ENCODE results near the gene ZACN. TPM values are rescaled to one million over a fixed set of nuclear protein-coding genes. Genes with fewer than 3 reads are reported as not detected.
"Not testable (repeated sequence)": the region's sequence is repeated elsewhere in the genome, so short reads cannot be mapped to it uniquely, and the experiment has no call there.

ZACN gene
- total RNA-seq, 1 donor from 2014 or later: not detected

DNA sequence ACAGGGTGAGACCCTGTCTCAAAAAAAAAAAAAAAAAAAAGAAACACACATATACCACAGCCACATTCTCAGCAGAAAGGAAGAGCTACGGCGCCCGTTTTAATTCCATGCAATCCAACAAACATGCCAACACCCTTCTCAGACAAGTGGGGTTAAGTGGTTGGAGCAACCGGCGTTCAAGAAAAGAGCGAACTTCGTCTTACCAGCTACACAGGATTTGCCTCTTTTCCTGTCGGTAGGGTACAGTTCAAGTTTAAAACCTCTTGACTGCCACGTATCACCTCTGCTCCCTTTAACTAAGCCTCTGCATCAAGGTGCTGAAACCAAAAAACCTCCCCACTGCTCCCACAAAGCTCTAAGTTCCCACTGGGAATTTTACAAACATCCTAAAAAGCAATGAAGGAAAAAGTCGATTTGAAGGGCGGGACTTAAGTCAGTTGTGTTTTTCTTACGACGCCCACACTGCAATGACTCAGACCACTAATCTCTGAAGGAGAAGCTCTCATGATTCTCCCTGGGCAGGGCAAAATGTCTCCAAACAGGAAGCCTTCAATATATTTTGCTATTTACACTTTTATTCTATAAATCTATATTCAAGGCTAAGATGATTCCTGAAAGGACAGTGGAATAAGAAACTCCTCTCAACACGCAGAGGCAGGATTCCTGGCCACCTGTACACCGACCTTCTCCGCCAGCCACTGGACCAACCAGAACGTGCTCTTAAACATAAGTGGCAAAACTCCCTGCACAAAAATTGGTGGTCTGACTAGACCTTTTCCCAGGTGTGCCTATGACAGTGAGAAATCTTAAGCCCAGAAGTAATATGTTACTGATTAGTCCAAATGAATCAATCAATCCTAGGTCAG, 25.5 kb upstream of the ZACN start:
- peak in 1 of 2 donors; percentile 72 for DNase-seq (ENCODE audit: low read depth in 2 of 2)

DNA sequence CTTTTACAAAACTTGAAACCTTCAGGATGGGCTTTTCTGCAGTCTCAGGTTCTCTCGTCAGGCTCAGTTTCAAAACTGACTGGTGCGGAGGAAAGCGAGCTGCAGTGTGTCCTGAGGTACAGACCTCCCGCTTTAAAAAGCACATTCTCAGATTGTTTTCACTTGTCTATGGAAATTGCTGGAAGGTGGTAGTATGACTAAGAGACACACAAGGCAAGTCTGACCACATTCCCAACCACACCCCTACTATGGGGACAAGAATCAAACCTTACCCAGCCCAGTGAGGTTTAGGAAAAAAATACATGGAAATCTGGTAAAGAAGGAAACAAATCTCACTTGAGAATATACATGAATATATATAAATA, 24.9 kb upstream of the ZACN start:
- no peak for DNase-seq (ENCODE audit: low read depth in 2 of 2)

DNA sequence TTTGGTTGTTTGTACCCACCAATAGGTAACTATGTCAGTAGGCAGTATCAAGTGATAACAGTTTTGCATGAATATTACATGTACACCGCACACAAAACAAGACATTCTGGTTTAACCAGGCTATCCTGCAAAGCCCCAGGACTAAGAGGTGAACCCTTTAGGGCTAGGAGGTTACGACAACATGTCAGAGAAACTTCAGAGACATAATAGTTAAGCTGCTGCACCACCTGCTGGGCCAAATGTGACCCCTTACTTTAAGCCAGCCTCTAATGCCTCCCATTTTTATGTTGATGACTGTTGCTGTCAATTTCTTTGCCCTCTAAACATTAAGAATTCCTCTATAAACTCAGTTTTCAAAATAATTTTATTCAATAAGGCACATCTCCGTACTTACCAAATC, 22.1 kb upstream of the ZACN start:
- DNase-seq (ENCODE audit: low read depth in 2 of 2): no peak

DNA sequence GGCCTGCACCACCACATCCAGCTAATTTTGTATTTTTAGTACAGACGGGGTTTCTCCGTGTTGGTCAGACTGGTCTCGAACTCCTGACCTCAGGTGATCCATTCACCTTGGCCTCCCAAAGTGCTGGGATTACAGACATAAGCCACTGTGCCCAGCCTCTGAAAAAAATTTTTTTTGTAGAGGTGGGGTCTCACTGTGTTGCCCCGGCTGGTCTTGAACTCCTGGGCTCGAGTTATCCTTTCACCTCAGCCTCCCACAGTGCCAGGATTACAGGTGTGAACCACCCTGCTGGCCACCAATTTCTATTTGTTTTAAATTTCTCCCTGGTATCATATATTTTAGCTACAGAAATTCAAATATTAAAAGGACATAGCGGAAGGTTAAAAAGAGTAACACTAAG, 20.7 kb upstream of the ZACN start:
- DNase-seq (ENCODE audit: low read depth in 2 of 2): not testable (repeated sequence)

DNA sequence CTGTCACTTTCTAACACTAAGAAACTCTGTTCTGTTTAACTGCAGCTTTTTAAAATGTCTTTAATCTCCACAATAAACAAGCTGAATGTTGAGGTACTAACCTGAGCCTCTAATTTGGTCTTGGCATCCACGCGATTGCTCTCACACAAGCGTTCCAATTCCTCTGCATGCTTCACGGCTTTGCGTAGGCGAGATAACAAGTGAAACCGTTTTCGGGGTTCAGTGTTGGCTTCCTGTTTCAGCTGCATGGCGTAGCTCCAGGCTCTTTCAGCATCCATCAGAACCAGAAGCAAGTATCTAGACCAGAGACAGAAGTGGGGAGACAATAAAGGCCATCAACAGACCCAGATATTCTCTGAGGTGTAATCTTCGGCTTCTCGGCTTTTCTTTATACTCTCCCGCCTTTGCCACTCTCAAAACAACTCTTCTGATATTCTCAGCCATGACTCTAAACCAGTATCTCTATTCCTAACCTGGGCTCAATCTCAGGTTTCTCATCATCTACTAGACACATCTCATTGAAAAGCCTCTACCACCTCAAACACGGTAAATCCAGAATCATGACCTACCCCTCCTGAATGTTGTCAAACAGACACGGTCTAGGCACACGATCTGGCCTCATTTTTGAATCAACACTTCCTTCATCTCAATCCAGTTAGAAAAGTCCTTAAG, 15.0 kb upstream of the ZACN start:
- DNase-seq (ENCODE audit: low read depth in 2 of 2): no peak

DNA sequence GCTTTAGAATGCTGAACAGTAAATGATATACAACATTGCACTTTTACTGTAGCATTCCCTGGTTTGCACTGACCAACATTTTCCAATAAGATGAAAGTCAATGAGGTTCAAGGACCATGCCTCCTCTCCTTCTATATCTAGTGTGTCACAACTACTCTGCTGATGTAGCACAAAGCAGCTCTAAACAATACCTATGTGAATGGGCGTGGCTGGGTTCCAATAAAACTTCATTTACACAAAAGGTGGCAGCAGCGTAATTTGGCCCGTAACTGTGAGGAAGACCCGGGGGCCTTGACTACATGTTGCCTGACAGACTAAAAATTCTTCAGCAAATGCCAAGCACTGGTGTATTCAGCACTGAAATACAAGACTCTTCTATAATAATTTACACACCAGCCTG, 13.2 kb upstream of the ZACN start:
- DNase-seq (ENCODE audit: low read depth in 2 of 2): no peak

DNA sequence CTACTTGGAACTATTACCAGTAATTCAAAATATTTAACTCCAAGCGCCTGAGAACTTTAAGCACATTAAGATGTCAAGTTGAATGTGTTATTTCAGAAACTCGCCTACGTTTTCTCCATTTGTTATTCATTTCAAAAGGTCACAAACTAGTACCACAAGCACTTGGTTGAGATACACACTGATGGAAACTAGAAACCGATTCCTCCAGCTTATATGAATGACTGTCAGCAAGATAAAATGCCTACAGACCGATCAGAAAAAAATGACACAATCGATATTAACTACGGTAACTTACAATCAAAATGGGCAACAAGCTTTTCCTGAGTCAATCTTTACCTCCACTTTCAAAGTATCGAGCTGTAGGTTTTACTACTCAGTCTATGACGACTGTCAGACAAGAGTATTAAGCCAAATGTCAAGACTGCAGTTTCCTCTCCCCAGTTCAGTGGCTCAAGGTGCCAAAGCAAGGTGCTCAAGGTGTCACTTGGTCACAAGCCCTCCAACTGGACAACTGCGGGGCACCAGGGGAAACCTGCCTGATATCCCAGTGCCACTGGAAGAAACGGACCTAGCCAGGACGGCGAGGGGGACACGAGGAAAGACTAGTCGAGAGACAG, 7.3 kb upstream of the ZACN start:
- no peak for DNase-seq (ENCODE audit: low read depth in 2 of 2)

DNA sequence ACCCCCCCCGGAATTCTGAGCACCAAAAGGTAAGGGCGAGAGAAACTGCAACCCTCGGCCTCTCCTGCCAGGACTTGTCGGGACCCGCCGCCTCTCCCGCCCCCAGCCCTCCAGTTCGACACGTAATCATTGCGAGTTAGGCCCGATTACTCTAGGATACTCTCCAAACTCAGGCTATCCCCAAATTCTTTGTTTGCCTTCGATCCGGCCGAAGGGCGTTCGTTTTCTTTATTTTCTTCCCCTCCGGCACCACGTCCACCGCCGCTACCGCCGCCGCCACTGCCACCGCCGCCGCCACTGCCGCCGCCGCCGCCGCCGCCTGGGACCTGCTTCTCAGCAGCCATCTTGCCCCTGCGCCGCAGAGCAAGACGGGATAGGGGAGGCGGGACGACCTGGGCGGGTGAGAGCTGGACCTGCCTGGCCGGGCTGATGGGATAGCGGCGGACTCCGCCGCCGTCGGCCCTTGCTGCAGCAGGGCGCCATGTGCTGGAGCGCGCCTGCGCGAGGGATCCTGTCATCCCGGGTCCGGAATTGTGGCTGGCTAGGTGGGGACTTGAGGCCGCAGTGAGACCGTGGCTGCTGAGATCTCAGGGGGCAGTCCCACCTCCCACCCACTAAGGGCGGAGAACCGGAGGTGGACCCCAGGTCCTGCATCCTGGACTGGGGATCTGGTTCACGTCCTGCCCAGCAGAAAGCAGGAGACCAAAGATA, 6.7 kb upstream of the ZACN start, which contains the start of gene SRP68:
Gene SRP68 (minus strand): TSS at position 370 of the 711 bp plus-strand sequence. CDS start 26 bp downstream, at position 344.
- DNase-seq (ENCODE audit: low read depth in 2 of 2): peak; percentile 95 to 96

DNA sequence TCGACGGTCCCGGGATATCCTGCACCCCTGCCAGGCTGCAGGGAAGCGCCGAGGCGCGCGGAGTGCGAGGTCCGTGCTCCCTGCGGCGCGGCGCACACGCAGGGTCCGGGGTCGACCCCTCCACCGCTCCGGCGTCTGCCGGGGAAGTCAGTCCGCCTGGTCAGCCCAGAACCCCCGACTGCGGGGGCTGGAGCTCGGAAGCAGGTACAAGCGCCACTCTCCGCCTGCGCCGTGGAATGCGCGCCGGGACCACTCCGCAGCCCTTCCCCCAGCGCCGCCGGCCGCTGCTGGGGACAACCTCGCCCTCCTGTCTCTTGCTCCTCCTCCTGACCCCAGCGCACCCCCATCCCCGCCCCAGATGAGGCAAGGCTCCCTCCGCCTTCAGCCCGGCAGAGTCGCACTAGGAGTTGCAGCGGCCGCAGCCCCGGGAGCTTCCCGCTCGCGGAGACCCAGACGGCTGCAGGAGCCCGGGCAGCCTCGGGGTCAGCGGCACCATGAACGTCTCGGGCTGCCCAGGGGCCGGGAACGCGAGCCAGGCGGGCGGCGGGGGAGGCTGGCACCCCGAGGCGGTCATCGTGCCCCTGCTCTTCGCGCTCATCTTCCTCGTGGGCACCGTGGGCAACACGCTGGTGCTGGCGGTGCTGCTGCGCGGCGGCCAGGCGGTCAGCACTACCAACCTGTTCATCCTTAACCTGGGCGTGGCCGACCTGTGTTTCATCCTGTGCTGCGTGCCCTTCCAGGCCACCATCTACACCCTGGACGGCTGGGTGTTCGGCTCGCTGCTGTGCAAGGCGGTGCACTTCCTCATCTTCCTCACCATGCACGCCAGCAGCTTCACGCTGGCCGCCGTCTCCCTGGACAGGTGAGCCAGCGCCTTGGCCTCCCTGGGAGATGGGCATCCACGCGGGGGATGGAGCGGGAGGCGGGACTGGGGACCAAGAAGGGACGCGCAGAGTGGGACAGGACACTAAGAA, 4.3 kb upstream of the ZACN start, which contains the start of gene GALR2:
Gene GALR2 (plus strand): TSS at position 392 of the 974 bp plus-strand sequence. CDS start 103 bp downstream, at position 495.
- no peak for DNase-seq (ENCODE audit: low read depth in 2 of 2)

DNA sequence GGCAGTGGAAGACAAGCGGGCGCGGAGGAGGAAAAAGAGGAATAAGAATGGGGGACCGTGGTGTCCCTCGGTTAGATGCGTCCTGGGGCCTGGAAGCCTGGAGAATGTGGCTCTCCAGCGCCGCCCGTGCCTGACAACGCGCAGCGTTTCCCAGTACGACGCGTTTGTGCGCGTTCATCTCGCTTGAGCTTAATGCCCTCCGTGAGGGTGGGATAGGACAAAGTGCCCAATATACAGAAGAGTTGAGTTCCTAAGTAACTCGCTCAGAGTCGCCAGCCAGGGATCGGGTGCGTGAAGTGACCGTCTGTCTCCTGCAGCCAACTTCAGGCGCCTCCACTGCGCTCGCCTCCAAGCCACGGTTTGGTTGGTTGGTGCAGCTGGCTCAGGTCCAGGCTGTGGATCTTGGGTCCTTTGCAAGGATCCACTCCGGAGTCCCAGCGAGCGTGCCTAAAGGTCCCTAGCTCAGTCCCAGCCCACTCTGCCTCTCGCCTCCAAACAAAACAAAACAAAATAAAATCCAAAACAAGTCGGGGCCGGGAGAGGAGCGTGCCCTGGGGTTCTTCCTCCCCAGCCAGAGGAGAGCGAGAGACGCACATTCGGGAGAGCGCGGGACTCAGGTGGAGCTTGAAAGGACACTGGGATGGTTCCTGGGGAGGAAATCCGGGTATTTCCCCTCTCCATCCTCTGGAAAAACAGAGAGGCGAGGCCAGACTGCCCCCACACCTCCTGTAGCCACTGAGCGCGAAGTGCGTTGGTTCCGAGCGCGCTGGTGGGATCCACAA, 3.4 kb upstream of the ZACN start:
- DNase-seq (ENCODE audit: low read depth in 2 of 2): peak; percentile 49 to 53

DNA sequence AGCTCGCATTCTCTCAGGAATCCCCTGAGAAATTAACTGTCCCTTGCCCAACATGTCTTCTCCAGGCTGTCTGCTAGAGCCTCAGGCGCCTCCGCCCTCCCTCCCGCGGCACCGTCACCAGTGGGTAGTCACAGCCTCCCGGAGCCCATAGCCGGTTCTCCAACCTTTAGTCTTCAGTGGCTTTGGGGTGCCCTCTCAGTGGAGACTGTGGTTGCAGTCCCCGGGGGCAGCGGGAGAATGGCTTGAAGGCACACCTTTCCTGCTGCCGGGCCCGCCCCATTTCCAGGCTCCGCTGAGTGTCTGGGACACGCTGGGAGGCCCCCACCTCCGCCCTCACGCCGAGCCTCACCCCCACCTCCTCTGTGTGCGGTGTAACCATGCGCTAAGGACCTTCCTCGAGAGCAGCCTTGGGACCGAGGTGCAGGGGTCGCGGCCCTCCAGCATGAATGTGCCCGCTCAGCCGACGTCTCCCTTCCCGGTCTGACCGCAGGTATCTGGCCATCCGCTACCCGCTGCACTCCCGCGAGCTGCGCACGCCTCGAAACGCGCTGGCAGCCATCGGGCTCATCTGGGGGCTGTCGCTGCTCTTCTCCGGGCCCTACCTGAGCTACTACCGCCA, 2.7 kb upstream of the ZACN start:
- DNase-seq (ENCODE audit: low read depth in 2 of 2): no peak

DNA sequence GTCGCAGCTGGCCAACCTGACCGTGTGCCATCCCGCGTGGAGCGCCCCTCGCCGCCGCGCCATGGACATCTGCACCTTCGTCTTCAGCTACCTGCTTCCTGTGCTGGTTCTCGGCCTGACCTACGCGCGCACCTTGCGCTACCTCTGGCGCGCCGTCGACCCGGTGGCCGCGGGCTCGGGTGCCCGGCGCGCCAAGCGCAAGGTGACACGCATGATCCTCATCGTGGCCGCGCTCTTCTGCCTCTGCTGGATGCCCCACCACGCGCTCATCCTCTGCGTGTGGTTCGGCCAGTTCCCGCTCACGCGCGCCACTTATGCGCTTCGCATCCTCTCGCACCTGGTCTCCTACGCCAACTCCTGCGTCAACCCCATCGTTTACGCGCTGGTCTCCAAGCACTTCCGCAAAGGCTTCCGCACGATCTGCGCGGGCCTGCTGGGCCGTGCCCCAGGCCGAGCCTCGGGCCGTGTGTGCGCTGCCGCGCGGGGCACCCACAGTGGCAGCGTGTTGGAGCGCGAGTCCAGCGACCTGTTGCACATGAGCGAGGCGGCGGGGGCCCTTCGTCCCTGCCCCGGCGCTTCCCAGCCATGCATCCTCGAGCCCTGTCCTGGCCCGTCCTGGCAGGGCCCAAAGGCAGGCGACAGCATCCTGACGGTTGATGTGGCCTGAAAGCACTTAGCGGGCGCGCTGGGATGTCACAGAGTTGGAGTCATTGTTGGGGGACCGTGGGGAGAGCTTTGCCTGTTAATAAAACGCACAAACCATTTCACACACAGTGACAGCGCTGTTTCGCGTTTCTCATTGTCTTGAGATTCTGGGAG, 2.0 kb upstream of the ZACN start:
- DNase-seq (ENCODE audit: low read depth in 2 of 2): no peak

DNA sequence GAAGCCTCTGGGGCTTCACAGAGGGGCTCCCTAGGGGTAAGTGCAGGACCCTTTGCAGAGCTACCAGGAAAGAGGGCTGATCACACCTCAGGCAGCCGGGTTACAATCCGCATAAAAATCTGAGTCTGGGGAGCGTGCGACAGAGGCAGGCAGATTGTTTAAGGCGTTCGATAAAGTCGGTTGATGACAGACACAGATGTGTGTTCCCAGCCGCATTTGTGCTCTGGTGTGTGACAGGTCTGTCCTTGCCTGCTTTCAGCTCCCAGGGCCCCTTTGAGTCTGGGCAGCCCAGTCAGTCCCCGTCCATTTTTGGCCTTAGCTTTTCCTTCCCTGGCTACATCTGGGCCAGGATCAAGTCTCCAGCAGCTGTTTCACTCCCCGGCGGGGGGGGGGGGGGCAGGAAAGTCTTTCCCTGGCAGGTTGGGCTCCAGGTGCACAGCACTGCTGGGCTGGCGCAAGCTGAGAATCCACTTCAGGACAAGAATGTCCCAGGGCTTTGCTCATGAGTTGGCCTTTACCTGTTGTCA, 1.3 kb upstream of the ZACN start:
- no peak for DNase-seq (ENCODE audit: low read depth in 2 of 2)

DNA sequence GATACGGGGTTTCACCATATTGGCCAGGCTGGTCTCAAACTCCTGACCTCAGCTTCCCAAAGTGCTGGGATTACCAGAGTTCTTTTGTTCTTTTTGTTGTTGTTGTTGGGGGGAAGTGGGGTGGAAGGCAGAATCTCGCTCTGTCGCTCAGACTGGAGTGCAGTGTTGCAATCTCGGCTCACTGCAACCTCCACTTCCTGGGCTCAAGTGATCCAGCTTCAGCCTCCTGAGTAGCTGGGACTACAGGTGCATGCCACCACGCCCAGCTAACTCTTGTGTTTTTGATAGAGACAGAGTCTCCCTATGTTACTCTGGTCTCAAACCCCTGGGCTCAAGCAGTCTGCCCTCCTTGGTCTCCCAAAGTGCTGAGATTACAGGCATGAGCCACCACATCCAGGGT, 612 bp upstream of the ZACN start:
- DNase-seq (ENCODE audit: low read depth in 2 of 2): not testable (repeated sequence)

DNA sequence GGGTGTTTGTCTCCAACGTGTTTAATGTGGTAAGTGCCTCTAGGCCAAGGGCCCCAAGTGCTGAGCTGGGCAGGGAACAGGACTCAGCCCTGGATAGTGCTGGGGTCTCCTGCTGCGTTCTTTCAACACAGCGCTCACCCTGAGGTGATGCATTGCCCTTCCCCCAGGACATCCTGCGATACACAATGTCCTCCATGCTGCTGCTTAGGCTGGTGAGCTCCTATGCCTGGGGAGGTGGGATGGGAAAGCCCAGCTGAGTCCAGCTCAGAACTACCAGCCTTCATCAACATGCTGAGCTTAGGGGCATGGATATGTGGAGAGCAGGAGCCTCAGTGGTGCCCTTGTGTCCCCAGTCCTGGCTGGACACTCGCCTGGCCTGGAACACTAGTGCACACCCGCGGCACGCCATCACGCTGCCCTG, 563 bp downstream of the ZACN start:
- DNase-seq (ENCODE audit: low read depth in 2 of 2): no peak

DNA sequence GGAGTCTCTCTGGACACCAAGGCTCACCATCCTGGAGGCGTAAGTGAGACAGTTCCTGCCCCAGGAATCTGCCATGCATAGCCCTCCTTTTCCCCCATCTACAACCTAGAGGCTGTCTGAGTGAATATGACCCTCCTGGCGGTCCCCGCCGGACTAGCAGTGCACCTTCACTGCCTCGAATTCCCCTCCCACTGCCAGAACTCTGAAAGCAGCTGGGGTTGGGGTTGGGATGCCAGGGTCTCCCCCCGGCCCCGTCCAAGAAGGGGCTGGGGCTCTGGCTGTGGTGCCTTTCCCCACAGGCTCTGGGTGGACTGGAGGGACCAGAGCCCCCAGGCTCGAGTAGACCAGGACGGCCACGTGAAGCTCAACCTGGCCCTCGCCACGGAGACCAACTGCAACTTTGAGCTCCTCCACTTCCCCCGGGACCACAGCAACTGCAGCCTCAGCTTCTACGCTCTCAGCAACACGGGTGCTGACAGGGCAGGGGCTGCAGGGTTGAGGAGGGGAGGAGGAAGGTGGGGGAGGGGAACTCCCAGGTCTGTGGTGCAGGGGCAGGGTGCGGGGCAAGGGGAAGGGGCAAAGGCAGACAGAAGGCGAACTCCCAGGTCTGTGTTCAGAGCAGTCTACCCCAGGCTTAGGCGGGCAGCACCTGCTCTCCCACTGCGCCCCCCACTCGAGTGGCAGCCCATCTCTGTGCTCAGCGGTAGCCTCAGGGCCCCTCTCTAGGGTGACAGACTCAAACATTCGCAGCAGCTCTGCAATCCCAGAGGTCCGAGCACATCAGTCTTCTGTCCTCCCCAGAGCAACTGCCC, 1.2 kb downstream of the ZACN start:
- DNase-seq (ENCODE audit: low read depth in 2 of 2): no peak

DNA sequence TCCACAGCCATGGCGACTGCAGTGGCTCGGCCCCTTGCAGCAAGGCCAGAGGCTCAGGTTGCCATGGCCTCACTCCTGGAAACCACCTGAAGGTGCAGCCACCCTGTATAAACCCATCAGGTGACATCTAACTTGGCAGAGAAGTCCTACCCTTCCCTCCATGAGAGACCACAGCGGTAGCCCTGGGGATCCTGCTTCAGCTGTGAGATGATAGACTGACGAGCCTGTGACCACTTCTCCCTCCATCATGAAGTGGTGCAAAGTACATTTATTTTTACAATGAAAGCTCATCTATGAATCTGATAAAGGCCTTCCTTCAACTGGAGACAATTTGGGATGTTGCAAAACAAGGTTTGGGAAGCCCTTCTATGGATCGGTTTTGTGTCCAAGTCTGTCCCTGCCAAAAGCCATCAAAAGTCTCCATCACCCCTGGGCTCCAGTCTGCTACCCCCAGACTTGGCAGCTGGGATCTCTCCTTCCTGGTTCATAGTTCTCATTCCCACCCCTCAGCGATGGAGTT, 1.8 kb downstream of the ZACN start:
- no peak for DNase-seq (ENCODE audit: low read depth in 2 of 2)

Data from lung microvascular endothelial cell (primary cell).